AG09309 (cell line): ENCODE results near the gene ZDHHC7.

Experiments
- DNase-seq: peaks from one replicate; pipeline ENCODE4 v3.0.0-alpha.2; 2010; ENCODE audit warnings: low read depth
- H3K4me3 ChIP-seq: 2 replicates; pipeline ENCODE4 v1.5.1; 2011; ENCODE audit warnings: mild to moderate bottlenecking, low read depth, low read length, moderate library complexity; ENCODE audit not compliant: control insufficient read depth
- TF ChIP-seq, protein P1 (sequence below): IDR thresholded peaks from 2 replicates; pipeline ENCODE4 v1.5.1; 2011; ENCODE audit warnings: mild to moderate bottlenecking, low read depth, low read length, inconsistent platforms; ENCODE audit not compliant: insufficient read depth, control insufficient read depth; ENCODE audit errors: missing control alignments

ZDHHC7 gene

GRCh38 chr16:84931506-84931905 lies 79.8 kb downstream of the ZDHHC7 start:
- DNase-seq = no peak

DNA sequence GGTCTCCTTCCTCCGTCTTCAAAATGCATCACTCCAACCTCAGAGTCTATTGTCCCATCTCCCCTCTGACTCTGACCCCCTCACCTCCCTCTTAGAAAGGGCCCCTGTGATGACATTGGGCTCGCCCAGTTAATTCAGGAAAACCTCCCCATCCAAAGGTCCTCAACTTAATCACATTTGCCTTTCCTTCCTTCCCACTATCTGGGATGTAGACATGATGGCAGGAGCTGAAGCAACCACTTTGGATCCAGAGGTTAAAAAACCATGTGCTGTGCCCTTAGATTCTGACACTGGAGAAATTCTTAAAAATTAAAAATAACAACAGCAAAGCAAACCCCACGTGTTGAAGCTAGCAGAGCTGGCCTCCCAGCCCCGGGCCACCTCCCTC lies 80.2 kb downstream of the ZDHHC7 start:
- no peak for DNase-seq
- TF ChIP-seq, protein P1, sequence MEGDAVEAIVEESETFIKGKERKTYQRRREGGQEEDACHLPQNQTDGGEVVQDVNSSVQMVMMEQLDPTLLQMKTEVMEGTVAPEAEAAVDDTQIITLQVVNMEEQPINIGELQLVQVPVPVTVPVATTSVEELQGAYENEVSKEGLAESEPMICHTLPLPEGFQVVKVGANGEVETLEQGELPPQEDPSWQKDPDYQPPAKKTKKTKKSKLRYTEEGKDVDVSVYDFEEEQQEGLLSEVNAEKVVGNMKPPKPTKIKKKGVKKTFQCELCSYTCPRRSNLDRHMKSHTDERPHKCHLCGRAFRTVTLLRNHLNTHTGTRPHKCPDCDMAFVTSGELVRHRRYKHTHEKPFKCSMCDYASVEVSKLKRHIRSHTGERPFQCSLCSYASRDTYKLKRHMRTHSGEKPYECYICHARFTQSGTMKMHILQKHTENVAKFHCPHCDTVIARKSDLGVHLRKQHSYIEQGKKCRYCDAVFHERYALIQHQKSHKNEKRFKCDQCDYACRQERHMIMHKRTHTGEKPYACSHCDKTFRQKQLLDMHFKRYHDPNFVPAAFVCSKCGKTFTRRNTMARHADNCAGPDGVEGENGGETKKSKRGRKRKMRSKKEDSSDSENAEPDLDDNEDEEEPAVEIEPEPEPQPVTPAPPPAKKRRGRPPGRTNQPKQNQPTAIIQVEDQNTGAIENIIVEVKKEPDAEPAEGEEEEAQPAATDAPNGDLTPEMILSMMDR = no peak
- no peak overlapping the region for H3K4me3 ChIP-seq

More at GRCh38 chr16:84931506-84931905, 79.8 kb downstream of the ZDHHC7 start:
- TF ChIP-seq, protein P1 = no peak
- no peak overlapping the region for H3K4me3 ChIP-seq

DNA sequence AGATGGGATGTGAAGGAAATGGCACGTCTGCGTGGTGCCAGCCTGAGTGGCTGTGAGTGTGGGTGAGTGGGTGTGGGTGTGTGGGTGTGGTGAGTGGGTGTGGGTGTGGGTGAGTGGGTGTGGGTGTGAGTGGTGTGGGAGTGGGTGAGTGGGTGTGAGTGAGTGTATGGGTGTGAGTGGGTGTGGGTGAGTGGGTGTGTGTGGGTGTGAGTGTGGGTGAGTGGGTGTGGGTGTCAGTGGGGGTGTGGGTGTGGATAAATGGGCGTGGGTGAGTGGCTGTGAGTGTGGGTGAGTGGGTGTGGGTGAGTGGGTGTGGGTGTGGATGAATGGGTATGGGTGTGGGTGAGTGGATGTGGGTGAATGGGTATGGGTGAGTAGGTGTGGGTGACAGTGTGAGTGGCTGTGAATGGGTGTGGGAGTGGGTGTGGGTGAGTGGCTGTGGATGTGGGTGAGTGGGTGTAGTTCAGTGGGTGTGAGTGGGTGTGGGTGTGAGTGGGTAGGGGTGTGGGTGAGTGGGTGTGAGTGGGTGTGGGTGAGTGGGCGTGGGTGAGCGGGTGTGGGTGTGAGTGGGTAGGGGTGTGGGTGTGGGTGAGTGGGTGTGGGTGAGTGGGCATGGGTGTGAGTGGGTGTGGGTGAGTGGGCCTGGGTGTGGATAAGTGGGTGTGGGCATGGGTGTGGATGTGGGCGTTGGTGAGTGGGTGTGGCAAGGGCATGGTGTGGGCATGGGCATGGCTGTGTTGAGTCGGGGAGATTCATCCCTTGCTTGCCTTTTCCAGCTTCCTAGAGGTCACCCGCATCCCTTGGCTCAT lies 80.8 kb downstream of the ZDHHC7 start:
- DNase-seq = no peak
- no peak overlapping the region for H3K4me3 ChIP-seq
- TF ChIP-seq, protein P1 = no peak

DNA sequence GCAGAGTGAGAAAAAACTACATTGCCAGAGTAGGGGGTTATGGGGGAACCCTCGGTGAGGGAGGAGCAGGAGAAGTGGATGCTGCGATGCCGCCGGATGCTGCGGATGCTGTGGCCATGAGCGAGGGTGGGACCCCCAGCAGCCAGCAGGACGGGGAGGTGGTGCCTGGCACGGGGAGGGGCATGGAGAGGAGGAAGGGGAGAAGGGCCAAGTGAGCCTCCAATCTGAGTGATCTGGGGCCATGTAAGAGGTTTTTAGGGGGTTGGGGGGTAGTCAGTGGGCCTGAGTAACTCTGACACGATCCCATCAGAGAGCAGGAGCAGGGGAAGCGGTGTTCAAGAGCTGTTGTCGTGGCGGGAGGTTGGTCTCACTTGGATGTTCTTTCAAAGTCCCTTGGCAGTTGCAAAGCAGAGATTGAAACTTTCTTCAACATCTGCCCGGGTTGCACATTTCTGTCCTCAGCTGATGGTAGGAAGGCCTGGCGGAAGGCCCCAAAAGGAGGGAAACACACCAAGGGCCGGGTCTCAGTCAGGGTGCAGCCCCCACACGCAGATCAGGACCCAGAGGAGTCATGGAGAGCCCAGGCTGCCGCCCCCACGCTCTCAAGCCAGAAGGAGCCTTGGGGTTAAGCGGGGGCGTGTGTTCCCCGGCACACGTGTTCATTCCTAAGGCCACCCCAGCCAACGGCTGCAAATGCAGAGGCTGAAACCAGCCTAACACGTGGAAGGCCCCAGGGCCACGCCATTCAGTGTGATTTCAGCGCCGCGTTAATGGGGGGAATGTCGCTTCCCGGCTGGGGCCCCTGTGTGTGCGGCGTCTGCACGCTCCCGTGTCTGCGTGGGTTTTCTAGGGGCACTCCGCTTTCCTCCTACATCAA lies 81.7 kb downstream of the ZDHHC7 start:
- no peak for DNase-seq
- no peak overlapping the region for H3K4me3 ChIP-seq
- TF ChIP-seq, protein P1 = no peak

DNA sequence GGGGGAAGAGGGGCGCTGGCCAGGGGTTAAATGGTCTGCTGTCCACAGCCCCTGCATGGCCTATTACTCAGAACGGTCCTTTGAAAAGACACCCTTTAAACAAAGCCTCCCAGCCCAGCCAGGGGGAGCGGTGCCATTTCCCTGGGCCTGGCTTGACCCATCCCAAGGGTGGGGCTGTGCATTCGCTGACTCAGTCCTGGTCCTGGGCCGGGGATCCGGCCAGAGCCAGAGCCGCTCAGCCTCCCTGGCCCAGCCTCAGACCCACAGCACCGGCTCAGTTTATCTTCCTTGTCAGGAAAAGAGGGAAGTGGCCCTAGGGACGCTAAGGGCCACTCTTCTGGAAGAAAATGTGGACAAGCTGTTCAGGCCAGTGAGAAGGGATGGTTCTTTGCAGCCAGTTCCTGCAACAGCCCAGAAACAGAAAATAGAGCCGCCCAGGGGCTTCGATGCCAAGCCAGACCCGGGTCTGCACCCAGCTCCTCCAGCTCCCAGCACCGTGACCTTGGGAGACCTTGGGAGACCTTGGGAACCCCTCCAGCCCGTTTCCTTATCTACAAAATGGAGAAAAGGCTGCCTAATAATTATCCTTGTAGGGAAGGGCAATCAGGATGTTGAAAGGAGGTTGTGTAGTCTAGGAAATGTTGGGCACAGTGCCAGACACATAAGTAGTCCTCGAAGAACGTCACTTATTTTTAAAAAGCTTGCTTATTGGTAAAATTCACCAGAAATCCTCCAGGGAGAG lies 82.5 kb downstream of the ZDHHC7 start:
- TF ChIP-seq, protein P1 = no peak
- H3K4me3 ChIP-seq = no peak overlapping the region
- no peak for DNase-seq

- no peak for DNase-seq
- no peak overlapping the region for H3K4me3 ChIP-seq
- TF ChIP-seq, protein P1 = no peak
Measured at GRCh38 chr16:84927621-84928591, 83.4 kb downstream of the ZDHHC7 start.
